ENCODE results near the gene INO80C.

INO80C gene

GRCh38 chr18:35431374-35431741 is 66.4 kb downstream of the INO80C start:
- Histone ChIP-seq H4K8ac (ENCODE audit: low read depth, low read length) (no peak overlapping the region), H2AK5ac (ENCODE audit: low read length) (no peak overlapping the region), H3K4me1 (ENCODE audit: control insufficient read depth in 1 of 2, insufficient read depth in 2 of 2, low read length in 2 of 2) (no peaks in the 10 kb centered on the region), H3K14ac (ENCODE audit: low read length) (no peak overlapping the region), H4K91ac (ENCODE audit: low read depth, low read length) (no peak overlapping the region), H3K79me2 (ENCODE audit: control insufficient read depth, insufficient read depth, low read length, poor library complexity) (no peaks in the 10 kb centered on the region), H3K27me3 (ENCODE audit: insufficient read depth, low read length) (no peaks in the 10 kb centered on the region), H2BK120ac (ENCODE audit: insufficient read depth, low read length, poor library complexity) (no peak overlapping the region), H3K36me3 (ENCODE audit: control insufficient read depth in 1 of 2, insufficient read depth in 2 of 2, low read length in 2 of 2) (no peaks in the 10 kb centered on the region), H2BK12ac (ENCODE audit: low read length) (no peak overlapping the region), H3K18ac (ENCODE audit: low read length) (no peak overlapping the region), H3K4ac (ENCODE audit: low read depth, low read length) (no peak overlapping the region), H3K9me3 (ENCODE audit: insufficient read depth, low read depth, low read length) (no peaks in the 10 kb centered on the region), H2AFZ (ENCODE audit: insufficient read depth, low read length, poor library complexity) (no peak overlapping the region), H3K4me2 (ENCODE audit: low read length) (no peak overlapping the region), H3K27ac (ENCODE audit: low read depth, low read length) (no peak overlapping the region), H4K12ac (ENCODE audit: low read depth, low read length) (no peak overlapping the region), H3K23ac (ENCODE audit: low read length) (no peak overlapping the region), H3K79me1 (ENCODE audit: low read length) (no peaks in the 10 kb centered on the region), H3K9ac (ENCODE audit: low read length) (no peak overlapping the region), H2BK5ac (ENCODE audit: low read depth, low read length, poor library complexity) (no peak overlapping the region), H3K4me3 (ENCODE audit: low read depth, low read length) (no peak overlapping the region)
- no CpG with 5 or more reads among the region's 6 CpGs for WGBS (ENCODE audit: extremely low coverage, insufficient coverage, insufficient read length)
- DNase-seq: no peak

GRCh38 chr18:35430721-35431373 is 66.9 kb downstream of the INO80C start:
- Histone ChIP-seq H3K18ac (ENCODE audit: low read length) (no peak overlapping the region), H4K12ac (ENCODE audit: low read depth, low read length) (no peak overlapping the region), H2AK5ac (ENCODE audit: low read length) (no peak overlapping the region), H3K27me3 (ENCODE audit: insufficient read depth, low read length) (no peaks in the 10 kb centered on the region), H3K4me1 (ENCODE audit: control insufficient read depth in 1 of 2, insufficient read depth in 2 of 2, low read length in 2 of 2) (no peaks in the 10 kb centered on the region), H3K14ac (ENCODE audit: low read length) (no peak overlapping the region), H2BK5ac (ENCODE audit: low read depth, low read length, poor library complexity) (no peak overlapping the region), H3K23ac (ENCODE audit: low read length) (no peak overlapping the region), H4K8ac (ENCODE audit: low read depth, low read length) (no peak overlapping the region), H4K91ac (ENCODE audit: low read depth, low read length) (no peak overlapping the region), H3K36me3 (ENCODE audit: control insufficient read depth in 1 of 2, insufficient read depth in 2 of 2, low read length in 2 of 2) (no peaks in the 10 kb centered on the region), H2AFZ (ENCODE audit: insufficient read depth, low read length, poor library complexity) (no peak overlapping the region), H3K4me2 (ENCODE audit: low read length) (no peak overlapping the region), H2BK120ac (ENCODE audit: insufficient read depth, low read length, poor library complexity) (no peak overlapping the region), H3K9me3 (ENCODE audit: insufficient read depth, low read depth, low read length) (no peaks in the 10 kb centered on the region), H3K9ac (ENCODE audit: low read length) (no peak overlapping the region), H3K27ac (ENCODE audit: low read depth, low read length) (no peak overlapping the region), H3K4me3 (ENCODE audit: low read depth, low read length) (no peak overlapping the region), H3K79me2 (ENCODE audit: control insufficient read depth, insufficient read depth, low read length, poor library complexity) (no peaks in the 10 kb centered on the region), H3K4ac (ENCODE audit: low read depth, low read length) (no peak overlapping the region), H2BK12ac (ENCODE audit: low read length) (no peak overlapping the region), H3K79me1 (ENCODE audit: low read length) (no peaks in the 10 kb centered on the region)
- no CpG with 5 or more reads among the region's 4 CpGs for WGBS (ENCODE audit: extremely low coverage, insufficient coverage, insufficient read length)
- no peak for DNase-seq

- Histone ChIP-seq H3K4me2 (ENCODE audit: low read length) (no peak overlapping the region), H3K36me3 (ENCODE audit: control insufficient read depth in 1 of 2, insufficient read depth in 2 of 2, low read length in 2 of 2) (no peaks in the 10 kb centered on the region), H2BK120ac (ENCODE audit: insufficient read depth, low read length, poor library complexity) (no peak overlapping the region), H4K8ac (ENCODE audit: low read depth, low read length) (no peak overlapping the region), H4K91ac (ENCODE audit: low read depth, low read length) (no peak overlapping the region), H3K4ac (ENCODE audit: low read depth, low read length) (no peak overlapping the region), H3K14ac (ENCODE audit: low read length) (no peak overlapping the region), H3K27me3 (ENCODE audit: insufficient read depth, low read length) (no peaks in the 10 kb centered on the region), H2AK5ac (ENCODE audit: low read length) (no peak overlapping the region), H3K79me2 (ENCODE audit: control insufficient read depth, insufficient read depth, low read length, poor library complexity) (no peaks in the 10 kb centered on the region), H3K79me1 (ENCODE audit: low read length) (no peaks in the 10 kb centered on the region), H3K4me1 (ENCODE audit: control insufficient read depth in 1 of 2, insufficient read depth in 2 of 2, low read length in 2 of 2) (no peaks in the 10 kb centered on the region), H2AFZ (ENCODE audit: insufficient read depth, low read length, poor library complexity) (no peak overlapping the region), H2BK5ac (ENCODE audit: low read depth, low read length, poor library complexity) (no peak overlapping the region), H3K4me3 (ENCODE audit: low read depth, low read length) (no peak overlapping the region), H4K12ac (ENCODE audit: low read depth, low read length) (no peak overlapping the region), H3K23ac (ENCODE audit: low read length) (no peak overlapping the region), H3K18ac (ENCODE audit: low read length) (no peak overlapping the region), H2BK12ac (ENCODE audit: low read length) (no peak overlapping the region), H3K9me3 (ENCODE audit: insufficient read depth, low read depth, low read length) (no peaks in the 10 kb centered on the region), H3K27ac (ENCODE audit: low read depth, low read length) (no peak overlapping the region), H3K9ac (ENCODE audit: low read length) (no peak overlapping the region)
- DNase-seq: no peak
- no CpG with 5 or more reads among the region's 5 CpGs for WGBS (ENCODE audit: extremely low coverage, insufficient coverage, insufficient read length)
Observed at GRCh38 chr18:35426786-35427185, 71.0 kb downstream of the INO80C start.

GRCh38 chr18:35424356-35424755 is 73.4 kb downstream of the INO80C start:
- Histone ChIP-seq H3K4me3 (ENCODE audit: low read depth, low read length) (no peak overlapping the region), H2AK5ac (ENCODE audit: low read length) (no peak overlapping the region), H2BK12ac (ENCODE audit: low read length) (no peak overlapping the region), H3K23ac (ENCODE audit: low read length) (no peak overlapping the region), H3K18ac (ENCODE audit: low read length) (no peak overlapping the region), H3K79me2 (ENCODE audit: control insufficient read depth, insufficient read depth, low read length, poor library complexity) (no peaks in the 10 kb centered on the region), H3K27ac (ENCODE audit: low read depth, low read length) (no peak overlapping the region), H2AFZ (ENCODE audit: insufficient read depth, low read length, poor library complexity) (no peak overlapping the region), H3K36me3 (ENCODE audit: control insufficient read depth in 1 of 2, insufficient read depth in 2 of 2, low read length in 2 of 2) (no peaks in the 10 kb centered on the region), H3K9me3 (ENCODE audit: insufficient read depth, low read depth, low read length) (no peaks in the 10 kb centered on the region), H3K4ac (ENCODE audit: low read depth, low read length) (no peak overlapping the region), H3K14ac (ENCODE audit: low read length) (no peak overlapping the region), H3K4me2 (ENCODE audit: low read length) (no peak overlapping the region), H4K12ac (ENCODE audit: low read depth, low read length) (no peak overlapping the region), H3K27me3 (ENCODE audit: insufficient read depth, low read length) (no peaks in the 10 kb centered on the region), H3K9ac (ENCODE audit: low read length) (no peak overlapping the region), H2BK120ac (ENCODE audit: insufficient read depth, low read length, poor library complexity) (no peak overlapping the region), H3K4me1 (ENCODE audit: control insufficient read depth in 1 of 2, insufficient read depth in 2 of 2, low read length in 2 of 2) (no peaks in the 10 kb centered on the region), H3K79me1 (ENCODE audit: low read length) (no peaks in the 10 kb centered on the region), H4K8ac (ENCODE audit: low read depth, low read length) (no peak overlapping the region), H2BK5ac (ENCODE audit: low read depth, low read length, poor library complexity) (no peak overlapping the region), H4K91ac (ENCODE audit: low read depth, low read length) (no peak overlapping the region)
- no CpG with 5 or more reads among the region's 3 CpGs for WGBS (ENCODE audit: extremely low coverage, insufficient coverage, insufficient read length)
- no peak for DNase-seq

Measured in trophoblast cell (in vitro differentiated cells and primary cell).